ENCODE data around the gene FAM180B.

DNA sequence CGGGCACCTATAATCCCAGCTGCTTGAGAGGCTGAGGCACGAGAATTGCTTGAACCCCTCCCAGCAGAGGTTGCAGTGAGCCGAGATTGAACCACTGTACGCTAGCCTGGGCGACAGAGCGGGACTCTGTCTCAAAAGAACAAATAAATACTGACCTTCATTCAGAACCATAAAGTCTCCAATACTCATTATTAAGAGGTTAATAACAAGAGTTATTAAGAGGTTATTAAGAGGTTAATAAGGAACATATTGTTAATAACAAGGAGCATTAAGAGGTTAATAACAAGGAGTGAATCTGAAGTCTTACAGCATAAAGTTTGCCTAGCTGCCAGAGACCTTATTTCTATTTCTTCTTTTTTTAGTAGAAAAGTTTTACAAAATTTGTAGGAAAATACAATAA lies 41.2 kb upstream of the FAM180B start:
- TF ChIP-seq, protein P1, sequence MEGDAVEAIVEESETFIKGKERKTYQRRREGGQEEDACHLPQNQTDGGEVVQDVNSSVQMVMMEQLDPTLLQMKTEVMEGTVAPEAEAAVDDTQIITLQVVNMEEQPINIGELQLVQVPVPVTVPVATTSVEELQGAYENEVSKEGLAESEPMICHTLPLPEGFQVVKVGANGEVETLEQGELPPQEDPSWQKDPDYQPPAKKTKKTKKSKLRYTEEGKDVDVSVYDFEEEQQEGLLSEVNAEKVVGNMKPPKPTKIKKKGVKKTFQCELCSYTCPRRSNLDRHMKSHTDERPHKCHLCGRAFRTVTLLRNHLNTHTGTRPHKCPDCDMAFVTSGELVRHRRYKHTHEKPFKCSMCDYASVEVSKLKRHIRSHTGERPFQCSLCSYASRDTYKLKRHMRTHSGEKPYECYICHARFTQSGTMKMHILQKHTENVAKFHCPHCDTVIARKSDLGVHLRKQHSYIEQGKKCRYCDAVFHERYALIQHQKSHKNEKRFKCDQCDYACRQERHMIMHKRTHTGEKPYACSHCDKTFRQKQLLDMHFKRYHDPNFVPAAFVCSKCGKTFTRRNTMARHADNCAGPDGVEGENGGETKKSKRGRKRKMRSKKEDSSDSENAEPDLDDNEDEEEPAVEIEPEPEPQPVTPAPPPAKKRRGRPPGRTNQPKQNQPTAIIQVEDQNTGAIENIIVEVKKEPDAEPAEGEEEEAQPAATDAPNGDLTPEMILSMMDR (IDR thresholded peaks at IDR 0.05; ENCODE audit: poor library complexity, severe bottlenecking), result no peak
- TF ChIP-seq TAF1 (IDR thresholded peaks at IDR 0.05; ENCODE audit: low read depth) (no peak), EZH2 (IDR thresholded peaks at IDR 0.05; ENCODE audit: borderline replicate concordance, insufficient read depth, low read length, poor library complexity, severe bottlenecking) (no peak)
- TF ChIP-seq, protein P2, sequence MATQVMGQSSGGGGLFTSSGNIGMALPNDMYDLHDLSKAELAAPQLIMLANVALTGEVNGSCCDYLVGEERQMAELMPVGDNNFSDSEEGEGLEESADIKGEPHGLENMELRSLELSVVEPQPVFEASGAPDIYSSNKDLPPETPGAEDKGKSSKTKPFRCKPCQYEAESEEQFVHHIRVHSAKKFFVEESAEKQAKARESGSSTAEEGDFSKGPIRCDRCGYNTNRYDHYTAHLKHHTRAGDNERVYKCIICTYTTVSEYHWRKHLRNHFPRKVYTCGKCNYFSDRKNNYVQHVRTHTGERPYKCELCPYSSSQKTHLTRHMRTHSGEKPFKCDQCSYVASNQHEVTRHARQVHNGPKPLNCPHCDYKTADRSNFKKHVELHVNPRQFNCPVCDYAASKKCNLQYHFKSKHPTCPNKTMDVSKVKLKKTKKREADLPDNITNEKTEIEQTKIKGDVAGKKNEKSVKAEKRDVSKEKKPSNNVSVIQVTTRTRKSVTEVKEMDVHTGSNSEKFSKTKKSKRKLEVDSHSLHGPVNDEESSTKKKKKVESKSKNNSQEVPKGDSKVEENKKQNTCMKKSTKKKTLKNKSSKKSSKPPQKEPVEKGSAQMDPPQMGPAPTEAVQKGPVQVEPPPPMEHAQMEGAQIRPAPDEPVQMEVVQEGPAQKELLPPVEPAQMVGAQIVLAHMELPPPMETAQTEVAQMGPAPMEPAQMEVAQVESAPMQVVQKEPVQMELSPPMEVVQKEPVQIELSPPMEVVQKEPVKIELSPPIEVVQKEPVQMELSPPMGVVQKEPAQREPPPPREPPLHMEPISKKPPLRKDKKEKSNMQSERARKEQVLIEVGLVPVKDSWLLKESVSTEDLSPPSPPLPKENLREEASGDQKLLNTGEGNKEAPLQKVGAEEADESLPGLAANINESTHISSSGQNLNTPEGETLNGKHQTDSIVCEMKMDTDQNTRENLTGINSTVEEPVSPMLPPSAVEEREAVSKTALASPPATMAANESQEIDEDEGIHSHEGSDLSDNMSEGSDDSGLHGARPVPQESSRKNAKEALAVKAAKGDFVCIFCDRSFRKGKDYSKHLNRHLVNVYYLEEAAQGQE (IDR thresholded peaks at IDR 0.05; ENCODE audit: borderline replicate concordance), result no peak
